ENCODE measurements around the gene ATP5ME. TPM values are rescaled to one million over a fixed set of nuclear protein-coding genes. Genes with fewer than 3 reads are reported as not detected.

ATP5ME gene
- total and polyA plus RNA-seq, 4 donors = 31.4 to 621 (median 169) TPM

DNA sequence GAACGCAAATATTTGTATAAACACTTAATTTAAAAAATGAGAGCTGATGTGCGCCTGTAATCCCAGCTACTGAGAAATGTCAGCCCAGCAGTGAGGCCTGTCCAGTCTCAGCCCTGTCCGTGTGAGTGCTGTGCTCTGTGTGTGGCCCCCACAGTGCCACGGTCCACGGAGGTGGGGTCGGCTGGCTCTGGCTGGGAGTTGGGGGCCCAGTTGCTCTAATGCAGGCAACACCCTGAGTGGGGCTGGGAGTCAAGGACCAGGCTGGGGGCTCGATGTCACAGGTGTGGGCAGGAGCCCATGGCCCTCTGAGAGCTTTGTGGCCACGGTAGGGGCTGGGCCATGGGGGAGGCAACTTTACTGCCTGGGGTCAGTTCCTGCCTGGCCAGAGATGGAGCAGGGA, 44.4 kb upstream of the ATP5ME start:
- no peak for TF ChIP-seq SP1 (IDR thresholded peaks at IDR 0.05)
- TF ChIP-seq HNF4G (IDR thresholded peaks at IDR 0.05) = no peak
- TF ChIP-seq HNF4A (conservative IDR thresholded peaks at IDR 0.05) = no peak
- no peak for TF ChIP-seq EGR1 (IDR thresholded peaks at IDR 0.05; ENCODE audit: low read depth in 2 of 2)
- no peak for TF ChIP-seq RAD21 (IDR thresholded peaks at IDR 0.05)
- TF ChIP-seq NR2F2 (IDR thresholded peaks at IDR 0.05) = no peak
- TF ChIP-seq, protein P1, sequence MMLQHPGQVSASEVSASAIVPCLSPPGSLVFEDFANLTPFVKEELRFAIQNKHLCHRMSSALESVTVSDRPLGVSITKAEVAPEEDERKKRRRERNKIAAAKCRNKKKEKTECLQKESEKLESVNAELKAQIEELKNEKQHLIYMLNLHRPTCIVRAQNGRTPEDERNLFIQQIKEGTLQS (IDR thresholded peaks at IDR 0.05) = no peak
- TF ChIP-seq, protein P2, sequence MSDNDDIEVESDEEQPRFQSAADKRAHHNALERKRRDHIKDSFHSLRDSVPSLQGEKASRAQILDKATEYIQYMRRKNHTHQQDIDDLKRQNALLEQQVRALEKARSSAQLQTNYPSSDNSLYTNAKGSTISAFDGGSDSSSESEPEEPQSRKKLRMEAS (IDR thresholded peaks at IDR 0.05) = no peak
- TF ChIP-seq, protein P3, sequence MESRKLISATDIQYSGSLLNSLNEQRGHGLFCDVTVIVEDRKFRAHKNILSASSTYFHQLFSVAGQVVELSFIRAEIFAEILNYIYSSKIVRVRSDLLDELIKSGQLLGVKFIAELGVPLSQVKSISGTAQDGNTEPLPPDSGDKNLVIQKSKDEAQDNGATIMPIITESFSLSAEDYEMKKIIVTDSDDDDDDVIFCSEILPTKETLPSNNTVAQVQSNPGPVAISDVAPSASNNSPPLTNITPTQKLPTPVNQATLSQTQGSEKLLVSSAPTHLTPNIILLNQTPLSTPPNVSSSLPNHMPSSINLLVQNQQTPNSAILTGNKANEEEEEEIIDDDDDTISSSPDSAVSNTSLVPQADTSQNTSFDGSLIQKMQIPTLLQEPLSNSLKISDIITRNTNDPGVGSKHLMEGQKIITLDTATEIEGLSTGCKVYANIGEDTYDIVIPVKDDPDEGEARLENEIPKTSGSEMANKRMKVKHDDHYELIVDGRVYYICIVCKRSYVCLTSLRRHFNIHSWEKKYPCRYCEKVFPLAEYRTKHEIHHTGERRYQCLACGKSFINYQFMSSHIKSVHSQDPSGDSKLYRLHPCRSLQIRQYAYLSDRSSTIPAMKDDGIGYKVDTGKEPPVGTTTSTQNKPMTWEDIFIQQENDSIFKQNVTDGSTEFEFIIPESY (IDR thresholded peaks at IDR 0.05) = no peak
- TF ChIP-seq RXRA (IDR thresholded peaks at IDR 0.05) = no peak
- no peak for TF ChIP-seq JUND (IDR thresholded peaks at IDR 0.05)
- TF ChIP-seq FOXA2 (IDR thresholded peaks at IDR 0.05) = no peak
- no peak for TF ChIP-seq TAF1 (conservative IDR thresholded peaks at IDR 0.05)
- TF ChIP-seq GABPA (IDR thresholded peaks at IDR 0.05 in 1 of 2, conservative IDR thresholded peaks at IDR 0.05 in 1 of 2) = no peak
- TF ChIP-seq YY1 (IDR thresholded peaks at IDR 0.05) = no peak
- H3K4me1 ChIP-seq (ENCODE audit: control insufficient read depth in 4 of 4, insufficient read depth in 4 of 4, low read length in 3 of 4) = peaks cover 0 to 9% (median 2%) of the 10 kb centered on the region in 4 donors

DNA sequence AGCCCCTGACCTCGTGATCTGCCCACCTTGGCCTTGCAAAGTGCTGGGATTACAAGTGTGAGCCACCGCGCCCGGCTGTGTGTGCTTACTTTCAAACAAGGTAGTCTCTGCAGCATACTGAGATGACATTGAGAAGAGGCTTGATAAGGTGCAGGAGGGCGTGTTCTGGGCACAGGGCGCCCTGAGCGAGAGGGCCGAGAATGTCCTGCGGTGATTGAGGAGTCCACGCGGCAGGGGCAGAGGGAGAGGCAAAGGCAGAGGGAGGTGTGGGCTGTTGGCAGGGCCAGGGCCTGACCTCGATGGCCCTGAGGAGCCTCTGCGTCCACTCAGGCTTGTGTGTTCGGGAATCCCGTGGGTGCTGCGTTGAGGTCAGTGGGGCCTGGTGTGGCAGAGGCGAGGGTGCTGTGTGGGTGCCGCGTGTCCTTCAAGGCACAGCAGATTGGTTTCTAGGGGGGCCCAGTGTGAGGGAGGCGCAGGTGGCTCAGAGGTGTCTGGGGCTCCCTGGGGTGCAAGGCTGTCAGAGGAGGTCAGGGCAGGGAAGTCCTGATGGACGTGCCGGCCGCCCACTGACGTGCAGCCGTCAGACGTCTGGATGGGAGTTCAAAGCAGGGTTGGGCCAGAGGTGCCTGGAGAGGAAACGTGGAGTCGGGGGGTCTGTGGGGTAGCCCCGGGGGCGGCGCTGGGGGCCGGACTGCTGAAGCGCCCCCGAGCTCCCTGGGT, 43.7 kb upstream of the ATP5ME start:
- DNase-seq (ENCODE audit: low spot score) = no peak
- H3K4me3 ChIP-seq (ENCODE audit: low read depth in 1 of 3, low read length in 3 of 3) = no peak overlapping the region
- no peak overlapping the region for H3K27ac ChIP-seq (ENCODE audit: low read depth in 1 of 2, low read length in 2 of 2)

More for the DNA sequence above, 44.4 kb upstream of the ATP5ME start:
- no peak overlapping the region for H3K27ac ChIP-seq (ENCODE audit: low read depth in 1 of 2, low read length in 2 of 2)
- H3K27me3 ChIP-seq (ENCODE audit: control insufficient read depth in 4 of 4, insufficient read depth in 4 of 4, low read length in 3 of 4) = no peaks in the 10 kb centered on the region
- H3K4me3 ChIP-seq (ENCODE audit: low read depth in 1 of 3, low read length in 3 of 3) = no peak overlapping the region
- H3K9me3 ChIP-seq (ENCODE audit: control insufficient read depth in 4 of 4, low read length in 3 of 4) = no peaks in the 10 kb centered on the region
- WGBS = 93% methylated on average over 8 of the region's 8 CpGs
- no peak overlapping the region for H3K9ac ChIP-seq (ENCODE audit: low read depth in 1 of 2, low read length in 2 of 2)
- DNase-seq (ENCODE audit: low spot score) = no peak
- H3K36me3 ChIP-seq (ENCODE audit: control insufficient read depth in 4 of 4, insufficient read depth in 3 of 4, low read depth in 1 of 4, low read length in 3 of 4) = peaks cover 0 to 6% (median 4%) of the 10 kb centered on the region in 4 donors

More for the DNA sequence above, 43.7 kb upstream of the ATP5ME start:
- peaks cover 0 to 9% (median 2%) of the 10 kb centered on the region in 4 donors for H3K4me1 ChIP-seq (ENCODE audit: control insufficient read depth in 4 of 4, insufficient read depth in 4 of 4, low read length in 3 of 4)
- H3K27me3 ChIP-seq (ENCODE audit: control insufficient read depth in 4 of 4, insufficient read depth in 4 of 4, low read length in 3 of 4) = no peaks in the 10 kb centered on the region
- peaks cover 0 to 2% (median under 1%) of the 10 kb centered on the region in 4 donors for H3K36me3 ChIP-seq (ENCODE audit: control insufficient read depth in 4 of 4, insufficient read depth in 3 of 4, low read depth in 1 of 4, low read length in 3 of 4)
- H3K9me3 ChIP-seq (ENCODE audit: control insufficient read depth in 4 of 4, low read length in 3 of 4) = no peaks in the 10 kb centered on the region
- WGBS = 91% methylated on average over 34 of the region's 34 CpGs
- TF ChIP-seq HNF4G (IDR thresholded peaks at IDR 0.05) (no peak), HNF4A (conservative IDR thresholded peaks at IDR 0.05) (no peak), FOXA1 (IDR thresholded peaks at IDR 0.05) (no peak), TAF1 (conservative IDR thresholded peaks at IDR 0.05) (no peak), NR2F2 (IDR thresholded peaks at IDR 0.05) (no peak), YY1 (IDR thresholded peaks at IDR 0.05) (no peak), RXRA (IDR thresholded peaks at IDR 0.05) (no peak)
- TF ChIP-seq, protein P3 (IDR thresholded peaks at IDR 0.05) = no peak
- TF ChIP-seq, protein P2 (IDR thresholded peaks at IDR 0.05) = no peak
- TF ChIP-seq, protein P4, sequence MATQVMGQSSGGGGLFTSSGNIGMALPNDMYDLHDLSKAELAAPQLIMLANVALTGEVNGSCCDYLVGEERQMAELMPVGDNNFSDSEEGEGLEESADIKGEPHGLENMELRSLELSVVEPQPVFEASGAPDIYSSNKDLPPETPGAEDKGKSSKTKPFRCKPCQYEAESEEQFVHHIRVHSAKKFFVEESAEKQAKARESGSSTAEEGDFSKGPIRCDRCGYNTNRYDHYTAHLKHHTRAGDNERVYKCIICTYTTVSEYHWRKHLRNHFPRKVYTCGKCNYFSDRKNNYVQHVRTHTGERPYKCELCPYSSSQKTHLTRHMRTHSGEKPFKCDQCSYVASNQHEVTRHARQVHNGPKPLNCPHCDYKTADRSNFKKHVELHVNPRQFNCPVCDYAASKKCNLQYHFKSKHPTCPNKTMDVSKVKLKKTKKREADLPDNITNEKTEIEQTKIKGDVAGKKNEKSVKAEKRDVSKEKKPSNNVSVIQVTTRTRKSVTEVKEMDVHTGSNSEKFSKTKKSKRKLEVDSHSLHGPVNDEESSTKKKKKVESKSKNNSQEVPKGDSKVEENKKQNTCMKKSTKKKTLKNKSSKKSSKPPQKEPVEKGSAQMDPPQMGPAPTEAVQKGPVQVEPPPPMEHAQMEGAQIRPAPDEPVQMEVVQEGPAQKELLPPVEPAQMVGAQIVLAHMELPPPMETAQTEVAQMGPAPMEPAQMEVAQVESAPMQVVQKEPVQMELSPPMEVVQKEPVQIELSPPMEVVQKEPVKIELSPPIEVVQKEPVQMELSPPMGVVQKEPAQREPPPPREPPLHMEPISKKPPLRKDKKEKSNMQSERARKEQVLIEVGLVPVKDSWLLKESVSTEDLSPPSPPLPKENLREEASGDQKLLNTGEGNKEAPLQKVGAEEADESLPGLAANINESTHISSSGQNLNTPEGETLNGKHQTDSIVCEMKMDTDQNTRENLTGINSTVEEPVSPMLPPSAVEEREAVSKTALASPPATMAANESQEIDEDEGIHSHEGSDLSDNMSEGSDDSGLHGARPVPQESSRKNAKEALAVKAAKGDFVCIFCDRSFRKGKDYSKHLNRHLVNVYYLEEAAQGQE (IDR thresholded peaks at IDR 0.05) = no peak
- TF ChIP-seq, protein P5, sequence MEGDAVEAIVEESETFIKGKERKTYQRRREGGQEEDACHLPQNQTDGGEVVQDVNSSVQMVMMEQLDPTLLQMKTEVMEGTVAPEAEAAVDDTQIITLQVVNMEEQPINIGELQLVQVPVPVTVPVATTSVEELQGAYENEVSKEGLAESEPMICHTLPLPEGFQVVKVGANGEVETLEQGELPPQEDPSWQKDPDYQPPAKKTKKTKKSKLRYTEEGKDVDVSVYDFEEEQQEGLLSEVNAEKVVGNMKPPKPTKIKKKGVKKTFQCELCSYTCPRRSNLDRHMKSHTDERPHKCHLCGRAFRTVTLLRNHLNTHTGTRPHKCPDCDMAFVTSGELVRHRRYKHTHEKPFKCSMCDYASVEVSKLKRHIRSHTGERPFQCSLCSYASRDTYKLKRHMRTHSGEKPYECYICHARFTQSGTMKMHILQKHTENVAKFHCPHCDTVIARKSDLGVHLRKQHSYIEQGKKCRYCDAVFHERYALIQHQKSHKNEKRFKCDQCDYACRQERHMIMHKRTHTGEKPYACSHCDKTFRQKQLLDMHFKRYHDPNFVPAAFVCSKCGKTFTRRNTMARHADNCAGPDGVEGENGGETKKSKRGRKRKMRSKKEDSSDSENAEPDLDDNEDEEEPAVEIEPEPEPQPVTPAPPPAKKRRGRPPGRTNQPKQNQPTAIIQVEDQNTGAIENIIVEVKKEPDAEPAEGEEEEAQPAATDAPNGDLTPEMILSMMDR (IDR thresholded peaks at IDR 0.05; ENCODE audit: low read depth, low read length, missing input control) = no peak
- H3K9ac ChIP-seq (ENCODE audit: low read depth in 1 of 2, low read length in 2 of 2) = no peak overlapping the region

Measured in liver (tissue), 9 donors.